HCT116 (cell line): ENCODE results near the gene ZNF800. TPM values are rescaled to one million over a fixed set of nuclear protein-coding genes. Genes with fewer than 3 reads are reported as not detected.

Experiments used
- ATAC-seq: fragments of 200-7000 bp; cut with Tn5 transposase; 2 replicates; pipeline ENCODE4 v1.9.1; 2020; ENCODE audit warnings: mild to moderate bottlenecking, moderate library complexity
- BruUV-seq: library from RNA; stranded (reverse); fragments of 400-500 nt; replicated peaks from 2 replicates; lab custom pipeline; 2021; lab: Mats Ljungman, UMichigan
- CTCF ChIA-PET: fragments of 300-600 bp; sonication (Branson Sonifier 250); formaldehyde crosslinking; loops from one replicate; lab custom pipeline; 2021; ENCODE audit warnings: antibody characterized with exemption; lab: Charles Lee
- POLR2A ChIA-PET: fragments of 300-600, 350-600 bp; sonication (Branson Sonifier 250); formaldehyde crosslinking; loops from one replicate; lab custom pipeline; 2021; ENCODE audit warnings: antibody characterized with exemption; lab: Charles Lee
- RAD21 ChIA-PET, 2 experiments: fragments of 300-600 bp; sonication (Branson Sonifier 250); formaldehyde crosslinking; loops; one replicate each; lab custom pipeline; 2023; ENCODE audit warnings: low total read pairs in 2 of 2; ENCODE audit not compliant: uncharacterized antibody in 2 of 2, unreplicated experiment in 2 of 2, low non-redundant PET in 1 of 2; lab: Charles Lee
- DNase-seq: peaks from one replicate; pipeline ENCODE4 v3.0.0-alpha.2; 2010; ENCODE audit warnings: low read depth, low spot score
- H2AFZ ChIP-seq: fragments of 200-600 bp; shearing (Covaris generic), sonication (generic); 2 replicates; pipeline ENCODE4 v1.6.1; 2017; ENCODE audit warnings: low read depth, mixed run types, mixed read lengths, antibody characterized with exemption, low read length; ENCODE audit not compliant: poor library complexity, severe bottlenecking
- H3K27ac ChIP-seq: 2 replicates; pipeline ENCODE4 v1.5.1; 2012; ENCODE audit warnings: low read depth, low read length
- H3K27me3 ChIP-seq: fragments of 200-600 bp; sonication (generic); 2 replicates; pipeline ENCODE4 v1.6.1; 2016; ENCODE audit warnings: mixed run types, low read length, mixed read lengths; ENCODE audit not compliant: insufficient read depth
- H3K36me3 ChIP-seq, 2 experiments: fragments of 200-500 bp in 1 of 2; fragments of 200-600 bp in 1 of 2; sonication (Bioruptor generic) in 1 of 2; sonication (generic) in 1 of 2; 2 replicates each; pipeline versions ENCODE4 v1.5.1 to v1.6.1; 2014 to 2016; ENCODE audit warnings: low read length in 2 of 2, inconsistent platforms in 1 of 2, mixed read lengths in 1 of 2, mixed run types in 1 of 2; ENCODE audit not compliant: insufficient read depth in 2 of 2, control insufficient read depth in 1 of 2
- H3K4me1 ChIP-seq, 2 experiments: fragments of 200-600 bp in 1 of 2; sonication (generic) in 1 of 2; 2 replicates each; pipeline versions ENCODE4 v1.5.1 to v1.6.1; 2012 to 2017; ENCODE audit warnings: low read length in 2 of 2, inconsistent platforms in 1 of 2, mild to moderate bottlenecking in 1 of 2, mixed read lengths in 1 of 2, mixed run types in 1 of 2, moderate library complexity in 1 of 2; ENCODE audit not compliant: insufficient read depth in 2 of 2, control insufficient read depth in 1 of 2
- H3K4me2 ChIP-seq: fragments of 200-600 bp; sonication (generic); 2 replicates; pipeline ENCODE4 v1.6.1; 2017; ENCODE audit warnings: mixed run types, low read length, mixed read lengths
- H3K4me3 ChIP-seq, 2 experiments: fragments of 200-600 bp in 1 of 2; sonication (generic) in 1 of 2; replicated peaks in 1 of 2; 2 replicates each; pipeline ENCODE4 v1.5.1; 2011 to 2016; ENCODE audit warnings: low read length in 2 of 2, control low read depth in 1 of 2, low read depth in 1 of 2, mild to moderate bottlenecking in 1 of 2, mixed read lengths in 1 of 2, mixed run types in 1 of 2
- H3K79me2 ChIP-seq: fragments of 200-600 bp; sonication (generic); 2 replicates; pipeline ENCODE4 v1.6.1; 2017; ENCODE audit warnings: mild to moderate bottlenecking, mixed run types, low read length, moderate library complexity, mixed read lengths; ENCODE audit not compliant: insufficient read depth
- H3K9ac ChIP-seq: fragments of 200-600 bp; sonication (generic); 2 replicates; pipeline ENCODE4 v1.6.1; 2016; ENCODE audit warnings: low read length, mixed read lengths
- H3K9me2 ChIP-seq: fragments of 200-600 bp; sonication (generic), shearing (Covaris generic); 2 replicates; pipeline ENCODE4 v1.6.1; 2017; ENCODE audit warnings: mixed run types, mild to moderate bottlenecking, moderate library complexity; ENCODE audit not compliant: insufficient read depth
- H3K9me3 ChIP-seq, 2 experiments: fragments of 200-500 bp in 1 of 2; fragments of 200-600 bp in 1 of 2; sonication (Bioruptor generic) in 1 of 2; sonication (generic) in 1 of 2; 2 replicates each; pipeline ENCODE4 v1.6.1; 2014 to 2017; ENCODE audit warnings: low read length in 2 of 2, mixed read lengths in 2 of 2, inconsistent platforms in 1 of 2, low read depth in 1 of 2, mild to moderate bottlenecking in 1 of 2, mixed run types in 1 of 2, moderate library complexity in 1 of 2; ENCODE audit not compliant: control insufficient read depth in 1 of 2, insufficient read depth in 1 of 2
- H4K20me1 ChIP-seq: fragments of 200-600 bp; sonication (generic), shearing (Covaris generic); 2 replicates; pipeline ENCODE4 v1.6.1; 2017; ENCODE audit warnings: mixed run types, mild to moderate bottlenecking, moderate library complexity; ENCODE audit not compliant: insufficient read depth
- CBX3 ChIP-seq: IDR thresholded peaks from 2 replicates; pipeline ENCODE4 v1.6.1; 2012; ENCODE audit warnings: low read depth
- CEBPB ChIP-seq: IDR thresholded peaks from 2 replicates; pipeline ENCODE4 v1.6.1; 2012; ENCODE audit warnings: low read depth
- CTCF ChIP-seq, 3 experiments: fragments of 200-600 bp in 1 of 3; sonication (generic) in 1 of 3; IDR thresholded peaks in 2 of 3; conservative IDR thresholded peaks in 1 of 3; 2 replicates each; pipeline ENCODE4 v1.5.1; 2012 to 2017; ENCODE audit warnings: low read depth in 2 of 3, low read length in 2 of 3, antibody characterized with exemption in 1 of 3, borderline replicate concordance in 1 of 3, control low read depth in 1 of 3, mild to moderate bottlenecking in 1 of 3, mixed read lengths in 1 of 3, mixed run types in 1 of 3, moderate library complexity in 1 of 3; ENCODE audit not compliant: insufficient read depth in 1 of 3
- EGR1 ChIP-seq: IDR thresholded peaks from 2 replicates; pipeline ENCODE4 v1.6.1; 2012; ENCODE audit warnings: low read depth
- ELF1 ChIP-seq: IDR thresholded peaks from 2 replicates; pipeline ENCODE4 v1.6.1; 2012; ENCODE audit warnings: low read depth, borderline replicate concordance
- EZH2phosphoT487 ChIP-seq: fragments of 200-600 bp; IDR thresholded peaks from 2 replicates; pipeline ENCODE4 v1.6.1; 2018; ENCODE audit warnings: antibody characterized with exemption, borderline replicate concordance
- POLR2A ChIP-seq: IDR thresholded peaks from 2 replicates; pipeline ENCODE4 v1.7.0; 2011; ENCODE audit warnings: borderline replicate concordance; ENCODE audit not compliant: insufficient read depth, insufficient read length; ENCODE audit errors: extremely low read depth
- POLR2AphosphoS5 ChIP-seq: IDR thresholded peaks from 2 replicates; pipeline ENCODE4 v1.6.1; 2011; ENCODE audit warnings: mild to moderate bottlenecking, low read depth, low read length, moderate library complexity
- RAD21 ChIP-seq: IDR thresholded peaks from 2 replicates; pipeline ENCODE4 v1.6.1; 2012; ENCODE audit warnings: low read depth, mild to moderate bottlenecking
- TCF7L2 ChIP-seq: IDR thresholded peaks from 2 replicates; pipeline ENCODE4 v1.7.0; 2011; ENCODE audit warnings: borderline replicate concordance, inconsistent platforms; ENCODE audit not compliant: insufficient read depth, insufficient read length; ENCODE audit errors: extremely low read depth
- YY1 ChIP-seq: IDR thresholded peaks from 2 replicates; pipeline ENCODE4 v1.6.1; 2011; ENCODE audit warnings: low read length, low read depth, moderate library complexity, mild to moderate bottlenecking; ENCODE audit not compliant: insufficient replicate concordance; ENCODE audit errors: extremely low read depth
- ZBTB33 ChIP-seq: IDR thresholded peaks from 2 replicates; pipeline ENCODE4 v1.6.1; 2011; ENCODE audit warnings: mild to moderate bottlenecking, low read length, moderate library complexity; ENCODE audit not compliant: insufficient replicate concordance; ENCODE audit errors: extremely low read depth
- ZFX ChIP-seq: fragments of 450-650 bp; IDR thresholded peaks from 2 replicates; pipeline ENCODE4 v1.6.1; 2017
- ZNF274 ChIP-seq: fragments of 200-500 bp; sonication (Bioruptor generic); IDR thresholded peaks from 2 replicates; pipeline ENCODE4 v1.6.1; 2014; ENCODE audit warnings: mild to moderate bottlenecking, low read depth, low read length, inconsistent platforms
- intact Hi-C: fragments of 100-400 bp; cut with micrococcal nuclease; formaldehyde crosslinking; loops from 2 replicates; pipeline ENCODE4 v1.10.0; 2022
- total RNA-seq: library from RNA; stranded (reverse); gene quantifications from one replicate; pipeline ENCODE4 v1.2.1, GENCODE V29; 2021; ENCODE audit not compliant: unreplicated experiment

The ZNF800 gene
- total RNA-seq, 1 experiment from 2014 or later: 30.9 TPM

DNA sequence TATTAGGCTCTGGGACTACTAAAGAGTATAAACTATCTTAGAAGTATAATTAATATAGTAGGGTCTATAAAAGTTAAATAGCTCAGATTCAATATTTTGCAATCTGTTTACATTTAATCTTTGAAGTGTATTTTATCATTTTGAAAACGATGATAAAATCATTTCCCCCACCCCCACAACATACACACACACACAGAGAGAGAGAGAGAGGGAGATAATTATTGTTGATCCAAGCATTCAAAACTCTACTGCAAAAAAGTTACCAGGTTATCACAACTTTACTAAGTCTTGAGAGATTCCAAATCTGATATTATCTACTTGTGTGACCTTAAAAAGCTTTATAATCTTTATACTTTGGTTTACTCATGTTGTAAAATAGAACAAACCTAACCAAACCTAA, 14.0 kb downstream of the ZNF800 start (continued):
- TF ChIP-seq ZBTB33 (no peak), ELF1 (no peak), POLR2A (no peak)

DNA sequence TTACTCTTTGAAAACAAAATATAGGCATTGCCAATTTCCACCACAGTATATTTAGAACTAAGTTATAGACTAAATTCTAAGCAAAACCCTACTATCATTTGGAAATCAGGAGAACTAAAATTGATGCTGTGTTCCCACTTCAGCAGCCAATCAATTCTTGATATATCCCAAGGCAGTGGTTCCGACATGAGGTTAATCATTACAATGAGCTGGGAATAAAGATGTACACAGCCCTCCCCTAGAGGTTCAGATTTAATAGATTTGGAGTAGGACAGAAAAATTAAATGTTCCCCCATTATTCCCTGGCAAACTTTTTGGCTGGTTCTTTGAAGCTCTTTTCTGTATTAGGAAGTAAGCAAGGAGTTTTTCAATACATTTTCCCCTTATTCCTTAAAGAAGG, 15.1 kb downstream of the ZNF800 start:
- POLR2A ChIA-PET: no interaction called here

More for the DNA sequence above, 15.1 kb downstream of the ZNF800 start:
- BruUV-seq: no TSS peak
- TF ChIP-seq CBX3 (no peak), POLR2AphosphoS5 (no peak), ZFX (no peak), CTCF (IDR thresholded peaks at IDR 0.05 in 2 of 3, conservative IDR thresholded peaks at IDR 0.05 in 1 of 3; ENCODE audit: borderline replicate concordance in 1 of 3, insufficient read depth in 1 of 3, low read depth in 2 of 3, low read length in 2 of 3) (no peak), ELF1 (no peak), EGR1 (no peak), ZBTB33 (no peak), YY1 (no peak), RAD21 (no peak), EZH2phosphoT487 (no peak), TCF7L2 (no peak), CEBPB (no peak), ZNF274 (no peak)
- Histone ChIP-seq H3K27me3 (no peaks in the 10 kb centered on the region), H3K4me1 (no peaks in the 10 kb centered on the region), H3K9ac (no peak overlapping the region), H3K9me3 (no peaks in the 10 kb centered on the region), H3K9me2 (no peaks in the 10 kb centered on the region), H3K79me2 (peaks cover 81% of the 10 kb centered on the region), H4K20me1 (peaks cover 8% of the 10 kb centered on the region; the same call in 1 of the 2 replicates), H3K36me3 (peaks cover 19 to 24% of the 10 kb centered on the region in 2 experiments), H2AFZ (no peak overlapping the region), H3K4me2 (no peak overlapping the region), H3K27ac (no peak overlapping the region), H3K4me3 (no peak overlapping the region)
- ATAC-seq: no peak
- ChIA-PET CTCF (no interaction called here), RAD21 (no interaction called here)
- DNase-seq: no peak
- intact Hi-C loops: no loop called here
